GM19193 (cell line): ENCODE measurements around the gene MADD.

Experiments
- POLR2A ChIP-seq: IDR thresholded peaks from 4 replicates; pipeline ENCODE4 v1.6.1; 2011; ENCODE audit not compliant: insufficient read depth, insufficient read length; ENCODE audit errors: extremely low read depth

Gene MADD

DNA sequence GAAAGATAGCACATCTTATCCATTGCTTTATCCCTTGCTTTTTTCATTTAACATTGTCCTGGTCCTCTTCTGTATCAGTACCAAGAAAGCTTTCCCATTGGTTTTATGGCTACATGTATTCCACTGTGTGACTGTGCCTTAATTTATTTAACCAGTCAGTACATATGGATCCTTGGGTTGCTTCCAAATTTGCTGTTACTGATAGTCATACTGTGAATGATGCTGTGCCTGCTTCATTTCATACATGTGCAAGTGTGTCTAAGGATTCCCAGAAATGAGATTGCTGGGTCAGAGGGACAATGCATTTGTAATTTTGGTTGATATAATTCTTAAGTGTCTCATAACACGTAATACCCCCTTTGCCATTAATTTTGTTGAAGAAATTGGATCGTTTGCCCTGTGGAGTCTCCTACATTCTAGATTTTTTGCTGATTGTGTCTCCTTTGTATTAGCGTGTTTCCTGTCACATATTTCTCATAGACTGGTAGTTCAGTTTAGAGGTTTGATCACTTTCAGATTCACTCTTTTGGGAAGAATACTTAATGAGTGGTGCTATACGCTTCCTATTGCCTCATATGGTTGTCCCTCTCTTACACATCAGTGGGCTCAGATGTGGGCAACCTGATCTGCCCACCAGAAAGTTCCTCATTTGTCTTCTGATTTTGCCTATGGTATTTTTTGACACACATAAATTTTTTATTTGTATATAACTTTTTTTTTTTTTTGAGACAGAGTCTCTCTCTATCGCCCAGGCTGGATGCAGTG lies 47.3 kb downstream of the MADD start:
- no peak for TF ChIP-seq POLR2A

DNA sequence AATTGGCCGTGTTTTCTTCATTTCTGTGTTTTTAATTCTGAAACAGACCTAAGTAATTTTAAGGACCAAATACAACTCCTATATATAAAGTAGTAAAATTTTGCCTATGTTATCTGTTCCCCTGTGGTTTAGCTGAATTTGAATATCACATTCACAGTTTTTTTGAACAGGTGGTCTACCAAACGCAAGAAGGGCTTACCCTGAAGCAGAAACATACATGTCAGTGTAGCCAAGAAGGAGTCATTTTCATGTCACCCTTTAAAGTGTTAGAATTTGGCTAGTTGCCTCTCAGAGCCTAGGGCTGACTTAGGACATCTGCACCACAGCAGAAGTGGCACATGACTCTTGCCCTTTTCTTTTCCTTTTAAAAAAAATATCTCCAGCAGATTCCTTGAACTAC lies 48.2 kb downstream of the MADD start:
- no peak for TF ChIP-seq POLR2A

GRCh38 chr11:47324520-47324919 lies 54.6 kb downstream of the MADD start:
- TF ChIP-seq POLR2A = no peak

- TF ChIP-seq POLR2A = no peak
These were observed 55.5 kb downstream of the MADD start for GRCh38 chr11:47325271-47326041.

- TF ChIP-seq POLR2A = no peak
These were observed 56.3 kb downstream of the MADD start for GRCh38 chr11:47326198-47326597.

DNA sequence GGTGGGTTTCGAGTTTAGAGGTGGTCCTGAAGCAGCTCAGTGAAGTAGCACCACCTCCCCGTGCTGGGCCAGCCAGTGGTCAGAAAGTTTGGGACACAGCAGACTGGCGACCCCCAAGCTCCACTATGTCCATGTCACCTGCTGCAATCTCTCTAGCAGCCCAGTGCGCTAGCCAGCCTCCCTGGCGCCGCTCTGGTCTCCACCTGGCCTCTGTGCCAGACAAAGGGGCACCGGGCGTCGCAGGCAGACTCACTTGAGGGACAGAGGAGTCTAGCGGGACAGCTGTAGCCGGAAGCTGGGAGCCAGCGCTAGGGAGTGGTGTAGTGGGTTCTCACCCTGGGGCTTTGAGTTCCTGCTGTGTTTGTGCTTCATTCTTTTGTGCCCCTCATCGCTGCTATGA lies 57.1 kb downstream of the MADD start:
- TF ChIP-seq POLR2A = no peak

GRCh38 chr11:47327949-47328348 lies 58.0 kb downstream of the MADD start:
- no peak for TF ChIP-seq POLR2A

GRCh38 chr11:47328449-47329390 lies 58.8 kb downstream of the MADD start:
- TF ChIP-seq POLR2A = no peak

DNA sequence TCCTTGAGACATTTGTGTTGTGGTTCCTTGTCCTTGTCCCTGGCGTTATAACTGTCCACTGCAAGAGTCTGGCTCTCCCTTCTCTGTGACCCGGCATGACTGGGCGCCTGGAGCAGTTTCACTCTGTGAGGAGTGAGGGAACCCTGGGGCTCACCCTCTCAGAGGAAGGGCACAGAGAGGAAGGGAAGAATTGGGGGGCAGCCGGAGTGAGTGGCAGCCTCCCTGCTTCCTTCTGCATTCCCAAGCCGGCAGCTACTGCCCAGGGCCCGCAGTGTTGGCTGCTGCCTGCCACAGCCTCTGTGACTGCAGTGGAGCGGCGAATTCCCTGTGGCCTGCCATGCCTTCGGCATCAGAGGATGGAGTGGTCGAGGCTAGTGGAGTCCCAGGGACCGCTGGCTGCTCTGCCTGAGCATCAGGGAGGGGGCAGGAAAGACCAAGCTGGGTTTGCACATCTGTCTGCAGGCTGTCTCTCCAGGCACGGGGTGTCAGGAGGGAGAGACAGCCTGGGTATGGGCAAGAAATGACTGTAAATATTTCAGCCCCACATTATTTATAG lies 59.6 kb downstream of the MADD start:
- no peak for TF ChIP-seq POLR2A

DNA sequence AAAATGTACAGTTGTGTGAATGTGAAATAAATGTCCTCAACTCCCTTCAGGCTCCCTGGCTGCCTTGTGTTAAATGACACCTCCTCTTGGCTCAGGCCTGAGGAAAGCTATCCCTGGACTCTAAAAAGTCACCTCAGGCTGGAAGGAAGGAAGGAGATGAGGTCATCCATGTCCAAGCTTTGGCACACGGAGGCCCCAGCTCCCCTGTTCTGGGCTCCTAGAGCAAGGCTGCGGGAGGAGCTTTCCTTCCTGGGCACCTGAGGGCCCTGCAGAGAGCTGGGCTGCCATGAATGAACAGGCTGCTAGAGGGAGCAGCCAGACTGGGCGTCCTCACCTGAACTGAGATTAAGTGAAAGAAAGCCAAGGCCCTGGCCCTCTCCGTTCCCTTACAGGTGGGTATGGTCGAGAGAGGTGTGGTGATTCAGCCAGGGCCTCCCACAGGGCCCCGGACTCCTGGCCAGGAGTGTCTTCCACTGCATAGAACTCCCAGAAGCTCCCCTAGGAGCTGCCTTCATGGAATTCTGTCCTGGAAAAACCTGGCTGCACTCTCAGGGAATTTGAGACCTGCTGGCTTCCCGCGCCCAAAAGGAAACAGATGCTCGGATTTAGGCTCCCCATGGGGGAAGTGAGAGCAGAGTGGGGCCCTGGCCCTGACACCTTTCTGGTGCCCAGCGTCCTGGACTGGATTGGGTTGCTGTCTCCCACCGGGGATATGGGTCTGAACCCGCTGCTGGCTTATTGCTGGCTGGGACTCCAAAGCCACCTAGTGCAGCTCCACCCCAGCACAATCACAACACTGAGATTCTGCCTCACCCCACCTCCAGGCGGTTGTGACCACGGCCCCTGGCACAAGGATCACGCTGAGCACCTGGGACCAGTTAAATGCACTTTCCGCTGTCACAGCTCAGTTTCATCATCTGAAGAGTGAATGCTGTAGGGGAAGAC lies 60.3 kb downstream of the MADD start:
- no peak for TF ChIP-seq POLR2A

DNA sequence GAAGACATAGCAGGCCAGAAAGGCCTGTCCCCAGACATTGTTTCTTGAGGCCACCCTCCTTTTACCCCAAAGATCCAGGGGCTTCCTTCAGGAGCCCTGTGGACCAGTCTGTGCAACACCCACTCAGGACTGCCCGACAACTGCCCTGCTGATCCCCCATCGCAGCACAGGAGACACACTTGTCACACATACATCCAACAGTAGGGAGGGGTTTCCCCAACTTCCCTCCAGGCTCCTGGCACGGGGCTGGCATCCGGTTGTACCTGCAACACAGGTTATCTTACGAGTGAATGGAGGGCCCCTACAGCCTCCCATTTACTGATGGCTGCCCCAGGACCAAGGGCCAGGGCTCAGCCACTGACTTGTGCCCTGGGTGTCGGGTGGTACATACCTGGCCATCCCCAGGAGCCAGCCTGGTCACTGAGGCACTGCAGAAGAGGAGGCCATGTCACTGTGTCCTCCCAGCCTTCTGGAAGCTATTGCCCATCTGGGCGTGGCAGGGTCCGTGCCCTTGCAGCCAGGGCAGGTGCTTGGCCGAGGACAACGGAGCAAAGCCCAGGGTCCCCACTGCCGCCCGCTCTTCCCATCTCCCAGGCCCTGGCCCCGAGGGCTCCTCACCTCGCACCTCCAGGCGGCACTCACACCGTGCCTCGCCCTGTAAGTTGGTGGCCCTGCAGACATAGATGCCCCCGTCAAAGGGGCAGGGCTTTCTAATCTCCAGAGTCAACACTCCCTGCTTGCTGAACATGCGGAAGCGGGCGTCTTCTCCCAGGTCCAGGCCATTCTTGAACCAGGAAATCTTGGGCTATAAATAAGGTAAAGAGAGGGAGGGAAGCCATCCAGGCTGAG lies 61.7 kb downstream of the MADD start:
- no peak for TF ChIP-seq POLR2A

GRCh38 chr11:47332303-47332711 lies 62.4 kb downstream of the MADD start:
- no peak for TF ChIP-seq POLR2A
